Measurements from ENCODE around the gene CYB561D1.
"Not testable (repeated sequence)": the region's sequence is repeated elsewhere in the genome, so short reads cannot be mapped to it uniquely, and the experiment has no call there.

CYB561D1 gene, protein sequence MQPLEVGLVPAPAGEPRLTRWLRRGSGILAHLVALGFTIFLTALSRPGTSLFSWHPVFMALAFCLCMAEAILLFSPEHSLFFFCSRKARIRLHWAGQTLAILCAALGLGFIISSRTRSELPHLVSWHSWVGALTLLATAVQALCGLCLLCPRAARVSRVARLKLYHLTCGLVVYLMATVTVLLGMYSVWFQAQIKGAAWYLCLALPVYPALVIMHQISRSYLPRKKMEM

DNA sequence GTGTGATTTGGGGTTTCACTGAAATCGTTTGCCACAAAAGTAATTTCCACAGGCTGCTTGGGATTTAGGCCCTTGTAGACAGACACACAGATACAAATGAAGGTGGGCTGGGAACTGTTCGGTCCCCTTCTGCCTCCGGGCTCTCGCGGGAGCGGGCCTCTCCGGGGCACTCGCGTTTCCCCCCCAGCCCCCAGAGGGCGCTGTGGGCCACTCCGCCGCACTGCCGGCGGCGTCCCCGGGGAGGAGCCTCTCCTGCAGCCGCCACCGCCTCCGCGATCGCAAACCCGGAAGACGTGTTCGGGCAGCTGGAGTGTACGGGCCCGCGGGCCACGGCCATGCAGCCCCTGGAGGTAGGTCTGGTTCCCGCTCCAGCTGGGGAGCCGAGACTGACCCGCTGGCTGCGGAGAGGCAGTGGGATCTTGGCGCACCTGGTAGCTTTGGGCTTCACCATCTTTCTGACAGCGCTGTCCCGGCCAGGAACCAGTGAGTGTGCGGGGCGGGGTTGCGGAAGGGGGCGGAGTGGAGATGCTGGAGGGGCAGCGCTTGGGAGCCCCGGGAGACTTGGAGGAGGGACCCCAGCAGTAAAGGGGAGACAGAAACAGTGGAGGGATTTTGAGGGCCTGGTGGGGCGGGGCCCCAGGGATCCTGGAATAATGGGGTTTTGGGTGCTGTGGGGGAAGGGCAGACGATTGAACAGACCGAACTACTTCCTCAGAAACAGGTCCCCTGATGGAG lies at the start of gene CYB561D1:
CYB561D1 (plus strand) TSS at position 290 of the 735 bp plus-strand sequence; CDS start at position 336, 46 bp downstream.
- peak; percentile 78 to 86 (median 84) for DNase-seq (ENCODE audit: low read depth in 3 of 3)

DNA sequence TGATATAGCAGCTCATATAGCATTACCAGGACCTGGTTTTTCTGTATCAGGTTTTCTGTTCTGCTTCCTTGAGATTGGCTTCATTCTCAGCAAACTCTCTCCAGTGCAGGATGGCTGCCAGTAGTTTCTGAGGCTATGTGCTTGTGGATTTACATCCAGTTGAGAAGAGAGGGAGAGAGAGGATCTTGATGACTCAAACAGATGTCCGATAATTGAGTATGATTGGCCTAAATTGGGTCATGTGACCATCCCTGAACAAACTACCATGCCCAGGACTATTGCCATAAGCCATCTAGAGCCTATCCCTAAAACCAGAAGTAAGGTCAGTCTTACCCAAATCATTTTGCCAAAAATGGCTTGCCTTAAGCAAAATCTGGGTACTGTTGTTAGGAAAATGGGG lies 49.5 kb upstream of the CYB561D1 start:
- no peak for DNase-seq (ENCODE audit: low read depth in 3 of 3)

DNA sequence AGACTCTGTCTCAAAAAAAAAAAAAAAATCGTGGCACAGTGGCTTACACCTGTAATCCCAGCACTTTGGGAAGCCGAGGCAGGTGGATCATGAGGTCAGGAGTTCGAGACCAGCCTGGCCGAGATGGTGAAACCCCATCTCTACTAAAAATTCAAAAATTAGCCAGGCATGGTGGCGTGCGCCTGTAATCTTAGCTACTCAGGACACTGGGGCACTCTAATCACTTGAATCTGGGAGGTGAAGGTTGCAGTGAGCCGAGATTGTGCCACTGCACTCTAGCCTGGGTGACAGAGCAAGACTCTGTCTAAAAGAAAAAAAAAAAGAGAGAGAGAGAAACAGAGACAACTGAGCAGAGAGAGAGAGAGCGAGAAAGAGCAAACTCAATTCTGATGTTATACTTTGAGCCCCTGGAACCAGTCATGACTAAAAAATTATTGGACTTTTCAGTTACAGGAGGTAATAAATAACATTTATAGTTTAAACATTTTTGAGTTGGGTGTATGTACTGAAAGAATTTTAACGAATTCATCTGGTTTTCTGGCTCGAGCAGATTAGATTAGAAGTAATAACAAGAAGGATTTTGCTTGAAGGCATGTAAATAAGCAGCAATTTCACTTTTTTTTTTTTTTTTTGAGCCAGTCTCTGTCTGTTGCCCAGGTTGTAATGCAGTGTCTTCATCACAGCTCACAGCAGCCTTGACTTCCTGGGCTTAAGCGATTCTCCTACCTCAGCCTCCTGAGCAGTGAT lies 47.8 kb upstream of the CYB561D1 start:
- DNase-seq (ENCODE audit: low read depth in 3 of 3), result not testable (repeated sequence)

DNA sequence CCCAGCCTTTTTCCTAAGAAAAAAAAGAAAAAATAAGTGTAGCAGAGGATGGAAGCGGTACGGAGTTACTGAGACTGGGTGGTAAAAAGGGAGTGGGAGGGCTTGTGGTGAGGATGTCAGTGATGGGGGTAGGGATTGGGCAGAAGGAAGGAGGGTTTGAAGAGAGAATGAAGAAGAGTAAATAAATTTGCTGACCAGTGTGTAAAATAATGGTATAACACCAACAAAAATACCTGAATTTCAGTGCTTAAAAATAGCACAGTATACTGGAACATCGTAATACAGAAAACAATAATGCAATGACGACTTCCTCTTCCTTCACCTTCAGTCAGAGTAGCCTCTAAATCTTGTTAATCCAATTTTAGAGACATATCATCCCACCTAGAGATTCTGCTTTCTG lies 46.4 kb upstream of the CYB561D1 start:
- DNase-seq (ENCODE audit: low read depth in 3 of 3), result no peak

DNA sequence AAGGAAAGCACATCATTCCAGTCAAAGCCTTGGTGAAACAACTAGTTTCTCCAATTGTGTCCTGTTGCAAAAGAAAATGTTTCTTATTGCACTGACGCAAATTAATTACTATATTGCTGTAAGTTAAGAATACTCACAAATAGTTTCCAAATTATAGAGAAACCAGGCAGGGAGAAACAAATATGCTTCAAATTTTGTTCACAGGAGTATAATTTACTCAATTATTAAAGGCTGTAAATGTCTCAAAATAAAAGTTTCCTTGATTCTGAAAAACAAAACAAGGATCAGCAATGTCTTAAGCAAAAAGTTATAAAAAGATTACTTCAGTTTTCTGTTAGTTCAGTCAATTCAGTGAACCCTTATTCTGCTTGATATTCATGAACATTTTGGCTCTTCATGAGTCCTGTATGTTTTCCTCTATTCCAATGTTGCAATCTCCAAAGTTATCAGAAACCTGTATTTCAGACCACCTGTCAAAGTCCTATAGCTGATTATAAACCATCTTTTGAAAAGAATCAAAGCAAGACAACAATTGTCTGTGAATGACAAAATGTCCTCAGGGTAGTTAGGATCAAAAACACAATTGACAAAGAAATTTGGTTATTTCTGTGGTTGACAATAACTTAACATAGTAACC lies 39.3 kb upstream of the CYB561D1 start:
- no peak for DNase-seq (ENCODE audit: low read depth in 3 of 3)

DNA sequence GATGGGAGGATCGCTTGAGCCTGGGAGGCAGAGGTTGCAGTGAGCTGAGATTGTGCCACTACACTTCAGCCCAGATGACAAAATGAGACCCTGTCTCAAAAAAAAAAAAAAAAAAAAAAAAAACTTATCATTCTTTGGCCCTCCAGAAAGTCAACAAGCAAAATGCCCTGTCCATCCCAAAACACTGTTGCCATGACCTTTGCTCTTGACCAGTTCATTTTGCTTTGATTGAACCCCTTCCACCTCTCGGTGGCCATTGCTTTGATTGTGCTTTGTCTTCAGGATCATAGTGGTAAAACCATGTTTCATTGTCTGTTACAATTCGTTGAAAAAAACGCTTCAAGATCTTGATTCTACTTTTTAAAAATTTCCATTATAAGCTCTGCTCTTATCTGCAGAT lies 36.1 kb upstream of the CYB561D1 start:
- no peak for DNase-seq (ENCODE audit: low read depth in 3 of 3)

DNA sequence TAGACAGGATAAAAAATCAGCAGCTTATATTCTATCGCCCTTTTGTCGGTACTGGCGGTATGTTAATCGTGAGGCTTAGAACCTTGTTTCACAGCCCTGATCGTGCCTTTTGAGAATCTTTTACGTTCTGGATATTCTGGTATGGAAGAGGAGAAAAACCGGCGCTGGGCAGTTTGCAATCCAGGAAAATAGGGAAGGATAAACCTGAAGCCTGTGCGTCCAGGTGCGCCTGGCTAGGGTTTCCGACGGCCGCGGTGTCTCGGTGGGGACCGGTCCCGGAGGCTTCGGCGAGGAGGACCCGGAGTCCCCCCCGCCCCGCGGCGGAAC lies 27.8 kb upstream of the CYB561D1 start:
- no peak for DNase-seq (ENCODE audit: low read depth in 3 of 3)

DNA sequence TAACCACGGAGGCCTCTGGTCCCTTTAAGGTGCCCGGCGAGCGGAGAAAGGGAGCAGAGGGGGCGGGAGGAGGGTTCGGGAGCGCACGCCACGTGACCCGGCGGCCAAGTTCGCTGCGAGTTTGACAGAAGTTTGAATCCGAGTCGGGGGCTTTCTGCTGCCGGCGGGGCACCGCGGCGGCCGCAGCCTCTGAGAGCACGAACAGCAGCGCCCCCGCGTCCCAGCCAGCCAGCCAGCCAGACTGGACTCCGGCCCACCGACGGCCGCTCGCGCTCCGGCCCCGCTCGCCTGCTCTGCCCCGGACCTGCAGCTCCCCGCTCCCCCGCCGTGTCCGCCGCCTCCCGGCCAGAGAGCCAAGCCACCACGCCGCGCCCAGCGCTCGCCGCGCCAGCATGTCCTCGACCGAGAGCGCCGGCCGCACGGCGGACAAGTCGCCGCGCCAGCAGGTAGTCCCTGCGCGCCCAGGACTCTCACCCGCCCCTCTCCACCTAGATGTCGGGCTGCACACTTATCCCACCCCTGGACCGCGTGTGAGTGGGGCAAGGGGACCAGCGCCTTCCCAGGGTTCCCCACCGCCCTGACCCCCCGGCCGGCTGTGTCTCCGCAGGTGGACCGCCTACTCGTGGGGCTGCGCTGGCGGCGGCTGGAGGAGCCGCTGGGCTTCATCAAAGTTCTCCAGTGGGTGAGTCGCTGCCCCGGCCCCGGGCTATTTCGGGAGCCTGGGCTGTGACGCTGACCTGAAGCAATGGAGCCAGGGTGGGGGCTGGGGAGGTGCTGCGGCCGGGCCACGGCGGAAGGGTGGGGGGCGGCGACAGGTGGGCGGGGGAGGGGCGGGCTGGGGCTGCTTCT lies 27.2 kb upstream of the CYB561D1 start, which contains the start of gene SYPL2:
SYPL2 (plus strand) TSS at position 95 of the 849 bp plus-strand sequence; CDS start at position 393, 298 bp downstream.
- DNase-seq (ENCODE audit: low read depth in 3 of 3), result no peak

DNA sequence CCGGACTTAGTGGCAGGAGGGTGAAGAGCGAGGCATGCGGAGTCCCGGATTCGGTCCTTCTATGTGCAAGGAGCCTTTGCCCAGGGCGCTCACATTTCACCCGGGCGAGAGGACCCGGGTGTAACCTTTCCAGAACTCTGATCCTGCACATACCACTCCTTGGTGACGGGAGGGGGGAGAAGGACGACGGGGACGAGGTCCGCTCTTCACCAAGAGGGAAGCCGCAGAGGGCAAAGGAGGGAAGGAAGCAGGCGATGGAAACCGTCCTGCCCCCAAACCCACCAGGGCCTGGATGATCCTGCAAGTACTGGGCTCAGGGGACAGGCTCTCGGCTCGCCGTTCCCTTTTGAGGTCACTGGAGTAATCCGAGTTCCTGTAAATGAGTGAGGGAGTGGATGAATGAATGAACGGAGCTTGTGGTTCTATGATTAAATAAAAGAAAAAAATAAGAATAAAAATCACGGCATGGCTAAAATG lies 26.6 kb upstream of the CYB561D1 start:
- no peak for DNase-seq (ENCODE audit: low read depth in 3 of 3)

DNA sequence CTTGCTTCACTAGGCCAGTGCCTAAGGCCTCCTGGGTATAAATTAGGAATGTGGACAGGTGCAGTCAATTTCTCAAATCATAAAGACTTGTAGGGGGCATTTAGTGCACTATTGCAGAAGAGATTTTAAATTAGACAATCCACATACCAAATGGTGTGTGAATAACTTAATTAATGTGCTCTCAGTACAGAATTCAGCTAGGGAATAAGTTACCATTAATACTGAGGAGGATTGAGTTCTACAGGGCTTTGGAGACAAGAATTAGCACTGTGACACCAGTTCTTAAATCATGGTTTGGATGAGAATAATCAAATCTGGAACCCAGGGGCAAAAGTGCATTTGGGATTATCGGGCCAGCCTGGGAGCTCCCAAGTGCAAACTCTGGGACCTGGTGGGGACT lies 25.8 kb upstream of the CYB561D1 start:
- DNase-seq (ENCODE audit: low read depth in 3 of 3), result no peak

DNA sequence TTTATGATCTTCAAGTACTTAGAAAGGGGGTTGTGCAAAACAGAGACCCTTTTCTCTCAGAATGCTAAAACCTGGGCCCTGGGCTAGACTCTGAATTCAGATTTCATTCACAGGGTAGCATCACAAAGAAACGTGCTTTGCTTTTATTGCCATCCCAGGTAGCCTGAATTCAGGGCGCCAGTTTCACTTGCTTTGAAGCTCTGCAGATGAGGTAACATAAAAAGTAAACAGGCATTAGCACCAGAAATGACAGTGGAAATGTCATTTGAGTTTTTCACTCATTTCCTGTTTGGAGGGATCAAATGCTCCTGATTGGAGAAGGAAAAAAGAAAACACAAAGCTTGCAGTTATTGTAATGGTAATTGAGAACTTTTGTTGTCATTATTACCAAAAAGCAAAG lies 25.0 kb upstream of the CYB561D1 start:
- DNase-seq (ENCODE audit: low read depth in 3 of 3), result no peak

DNA sequence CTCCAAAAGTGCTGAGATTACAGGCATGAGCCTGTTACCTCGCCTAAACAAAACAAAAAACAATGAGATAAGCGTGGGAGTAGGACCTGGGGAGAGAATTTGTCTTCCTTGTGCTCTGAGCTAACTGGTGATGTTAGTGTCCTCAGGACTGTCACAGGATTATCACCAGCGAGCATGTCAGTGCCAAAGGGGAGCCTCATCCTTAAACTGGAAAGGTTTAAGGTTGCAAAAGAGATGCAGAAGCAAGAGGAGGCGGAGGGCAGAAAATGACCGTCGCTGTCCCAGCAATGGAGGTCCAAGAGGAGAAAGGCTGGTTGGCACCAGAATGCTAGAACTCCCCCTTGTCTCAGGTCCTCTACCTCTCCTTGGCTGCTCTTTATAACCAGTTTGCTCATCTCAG lies 23.6 kb upstream of the CYB561D1 start:
- no peak for DNase-seq (ENCODE audit: low read depth in 3 of 3)

DNA sequence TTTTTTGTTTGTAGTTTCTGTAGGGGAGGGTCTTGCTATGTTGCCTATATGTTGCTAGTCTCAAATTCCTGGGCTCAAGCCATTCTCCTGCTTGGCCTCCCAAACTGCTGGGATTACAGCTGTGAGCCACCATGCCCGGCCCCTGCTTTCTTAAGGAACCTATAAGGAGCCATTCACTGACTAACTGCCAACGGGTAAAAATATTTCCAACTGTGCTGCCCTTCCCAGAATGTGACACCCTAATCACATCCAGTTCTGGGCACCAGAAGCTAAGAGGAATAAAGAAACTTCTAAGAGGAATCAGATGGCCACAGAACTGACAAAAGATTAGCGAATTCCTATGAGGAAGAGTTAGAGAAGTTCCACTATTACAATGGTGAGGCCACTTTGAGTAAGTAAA lies 21.1 kb upstream of the CYB561D1 start:
- no peak for DNase-seq (ENCODE audit: low read depth in 3 of 3)

DNA sequence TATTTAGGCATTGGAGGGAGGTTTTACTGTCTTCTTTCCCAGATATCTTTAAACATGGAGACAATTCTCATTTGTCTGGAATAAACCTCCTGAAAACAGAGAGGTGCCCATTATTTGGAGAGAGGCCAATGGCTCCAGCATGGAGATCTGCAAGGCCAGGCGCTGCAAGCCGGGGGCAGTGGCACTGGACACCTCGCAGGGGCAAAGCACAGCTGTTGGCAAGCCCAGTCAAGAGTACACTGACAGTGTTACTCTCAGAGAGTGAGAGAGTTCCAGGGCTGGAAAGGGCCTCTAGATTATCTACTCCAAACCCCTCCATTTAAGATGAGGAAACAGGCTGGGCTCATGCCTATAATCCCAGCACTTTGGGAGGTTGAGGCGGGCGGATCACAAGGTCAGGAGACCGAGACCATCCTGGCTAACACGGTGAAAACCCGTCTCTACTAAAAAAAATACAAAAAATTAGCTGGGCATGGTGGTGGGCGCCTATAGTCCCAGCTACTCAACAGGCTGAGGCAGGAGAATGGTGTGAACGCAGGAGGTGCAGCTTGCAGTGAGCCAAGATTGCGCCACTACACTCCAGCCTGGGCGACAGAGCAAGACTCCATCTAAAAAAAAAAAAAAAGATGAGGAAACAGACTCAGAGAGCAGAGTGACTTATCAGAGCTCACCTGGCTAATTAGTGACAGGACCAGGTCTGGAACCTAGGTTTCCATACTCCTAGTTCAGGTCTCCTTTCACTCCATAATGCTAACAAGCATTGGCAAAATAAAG lies 20.4 kb upstream of the CYB561D1 start:
- DNase-seq (ENCODE audit: low read depth in 3 of 3), result not testable (repeated sequence)

DNA sequence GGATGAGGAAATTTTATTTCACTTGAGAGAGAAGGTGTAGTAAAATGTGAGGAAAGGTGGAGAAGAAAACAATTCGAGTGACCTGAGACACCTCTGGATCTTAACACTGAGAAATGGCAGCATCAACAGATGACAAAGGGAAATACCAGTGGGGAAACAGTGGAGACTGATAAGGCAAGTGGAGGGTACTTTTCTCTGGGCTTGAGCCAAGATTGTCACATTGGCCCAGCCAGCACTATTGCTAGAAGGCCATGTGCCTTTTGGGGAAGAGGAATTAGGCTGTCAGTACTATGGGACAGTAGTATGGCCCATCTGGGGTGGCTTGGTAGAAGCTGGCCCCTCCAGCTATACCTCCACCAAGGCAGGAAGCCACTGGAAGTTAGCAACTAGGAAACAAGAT lies 19.2 kb upstream of the CYB561D1 start:
- no peak for DNase-seq (ENCODE audit: low read depth in 3 of 3)

DNA sequence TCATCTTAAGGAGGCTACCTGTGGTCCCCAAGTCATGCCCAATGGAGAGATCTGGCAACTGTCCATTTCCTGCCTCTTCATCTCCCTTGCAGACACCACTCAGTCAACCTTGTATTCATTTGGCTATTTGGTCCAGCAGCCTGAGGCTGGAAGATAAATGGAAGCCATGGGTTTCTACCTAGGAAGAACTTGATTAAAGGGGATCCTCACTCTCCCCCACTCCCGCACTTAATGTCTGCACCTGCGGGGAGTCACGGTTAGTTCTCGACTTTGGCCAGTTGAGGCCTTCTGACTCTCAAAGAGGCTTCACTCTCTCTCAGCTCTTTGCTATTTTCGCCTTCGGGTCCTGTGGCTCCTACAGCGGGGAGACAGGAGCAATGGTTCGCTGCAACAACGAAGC lies 18.6 kb upstream of the CYB561D1 start:
- no peak for DNase-seq (ENCODE audit: low read depth in 3 of 3)

DNA sequence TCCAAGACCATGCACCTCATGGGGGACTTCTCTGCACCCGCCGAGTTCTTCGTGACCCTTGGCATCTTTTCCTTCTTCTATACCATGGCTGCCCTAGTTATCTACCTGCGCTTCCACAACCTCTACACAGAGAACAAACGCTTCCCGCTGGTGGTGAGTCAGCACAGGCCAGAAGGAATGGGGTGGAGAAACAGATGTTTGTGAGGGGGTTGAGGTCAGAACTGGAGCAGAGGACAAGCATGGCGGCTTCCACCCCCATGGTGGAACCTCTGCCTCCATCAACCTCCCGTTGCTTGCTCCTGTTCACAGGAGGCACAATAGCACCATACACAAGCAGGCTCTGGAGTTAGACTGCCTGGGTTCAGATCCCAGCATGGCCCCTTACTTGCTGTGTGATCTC lies 17.1 kb upstream of the CYB561D1 start:
- no peak for DNase-seq (ENCODE audit: low read depth in 3 of 3)

DNA sequence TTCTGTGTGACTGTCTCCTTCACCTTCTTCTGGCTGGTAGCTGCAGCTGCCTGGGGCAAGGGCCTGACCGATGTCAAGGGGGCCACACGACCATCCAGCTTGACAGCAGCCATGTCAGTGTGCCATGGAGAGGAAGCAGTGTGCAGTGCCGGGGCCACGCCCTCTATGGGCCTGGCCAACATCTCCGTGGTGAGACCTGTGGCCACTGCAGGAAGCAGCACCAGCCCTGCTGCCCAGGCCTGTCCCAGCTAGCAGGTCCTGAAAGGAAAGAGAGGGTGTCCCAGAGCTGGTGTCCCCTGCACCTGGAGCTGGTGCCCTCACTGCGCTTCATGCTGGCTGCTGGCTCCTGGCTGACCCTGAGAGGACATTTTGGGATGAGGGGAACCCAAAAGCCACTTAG lies 16.1 kb upstream of the CYB561D1 start:
- DNase-seq (ENCODE audit: low read depth in 3 of 3), result no peak

DNA sequence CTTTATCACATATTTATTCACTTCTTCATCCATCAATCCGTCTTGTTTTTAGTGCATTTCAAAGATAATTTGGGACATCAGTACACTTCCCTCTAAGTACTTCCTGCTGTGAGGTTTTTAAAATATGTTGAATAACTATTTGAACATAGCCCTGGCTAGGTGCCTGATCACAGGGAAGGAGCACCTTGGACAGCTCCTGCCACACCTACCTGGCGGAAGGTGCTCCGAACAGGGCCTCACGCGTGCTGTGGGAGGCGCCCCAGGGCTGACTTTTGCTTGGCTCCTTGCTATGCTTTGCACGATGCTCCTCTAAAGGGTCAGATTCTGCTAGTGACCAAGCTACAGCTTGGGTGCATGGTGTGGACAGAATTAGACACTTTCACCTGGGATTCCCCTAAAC lies 15.1 kb upstream of the CYB561D1 start:
- DNase-seq (ENCODE audit: low read depth in 3 of 3), result peak in 1 of 3 experiments; percentile 22

DNA sequence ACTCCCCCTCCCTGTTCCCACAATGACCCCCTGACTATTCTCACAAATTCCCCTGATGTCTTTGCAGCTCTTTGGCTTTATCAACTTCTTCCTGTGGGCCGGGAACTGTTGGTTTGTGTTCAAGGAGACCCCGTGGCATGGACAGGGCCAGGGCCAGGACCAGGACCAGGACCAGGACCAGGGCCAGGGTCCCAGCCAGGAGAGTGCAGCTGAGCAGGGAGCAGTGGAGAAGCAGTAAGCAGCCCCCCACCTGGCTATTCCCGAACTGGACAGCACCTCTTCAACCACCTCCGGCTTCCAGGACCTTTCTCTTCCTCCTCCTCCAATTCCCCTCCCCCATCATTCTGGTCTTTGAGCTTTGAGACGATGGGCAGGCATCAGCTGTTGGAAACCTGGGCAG lies 14.6 kb upstream of the CYB561D1 start:
- no peak for DNase-seq (ENCODE audit: low read depth in 3 of 3)

DNA sequence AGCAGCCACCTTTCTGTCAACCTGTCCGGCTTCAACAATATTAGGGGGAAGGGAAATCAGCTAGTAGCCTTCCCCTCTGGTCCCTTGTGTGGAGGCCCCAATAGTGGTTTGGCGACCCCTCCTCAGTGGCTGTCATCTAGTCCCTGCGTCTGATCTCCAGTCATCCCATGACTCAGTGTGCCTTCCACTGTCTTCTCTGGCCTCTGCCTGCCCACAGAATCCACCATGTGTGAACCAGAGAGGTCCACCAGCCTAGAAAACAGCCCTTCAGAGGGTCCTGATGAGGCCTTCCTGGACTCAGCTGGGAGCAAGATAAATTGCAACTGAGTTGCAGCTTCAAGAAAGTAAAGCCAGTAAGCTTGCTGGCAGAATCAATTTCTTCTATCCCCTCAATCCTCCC lies 14.0 kb upstream of the CYB561D1 start:
- DNase-seq (ENCODE audit: low read depth in 3 of 3), result no peak
